Measurements from ENCODE around the gene MBNL2. TPM values are rescaled to one million over a fixed set of nuclear protein-coding genes. Genes with fewer than 3 reads are reported as not detected.

The MBNL2 gene
- total RNA-seq, 1 experiment from 2014 or later: 0.17 TPM

DNA sequence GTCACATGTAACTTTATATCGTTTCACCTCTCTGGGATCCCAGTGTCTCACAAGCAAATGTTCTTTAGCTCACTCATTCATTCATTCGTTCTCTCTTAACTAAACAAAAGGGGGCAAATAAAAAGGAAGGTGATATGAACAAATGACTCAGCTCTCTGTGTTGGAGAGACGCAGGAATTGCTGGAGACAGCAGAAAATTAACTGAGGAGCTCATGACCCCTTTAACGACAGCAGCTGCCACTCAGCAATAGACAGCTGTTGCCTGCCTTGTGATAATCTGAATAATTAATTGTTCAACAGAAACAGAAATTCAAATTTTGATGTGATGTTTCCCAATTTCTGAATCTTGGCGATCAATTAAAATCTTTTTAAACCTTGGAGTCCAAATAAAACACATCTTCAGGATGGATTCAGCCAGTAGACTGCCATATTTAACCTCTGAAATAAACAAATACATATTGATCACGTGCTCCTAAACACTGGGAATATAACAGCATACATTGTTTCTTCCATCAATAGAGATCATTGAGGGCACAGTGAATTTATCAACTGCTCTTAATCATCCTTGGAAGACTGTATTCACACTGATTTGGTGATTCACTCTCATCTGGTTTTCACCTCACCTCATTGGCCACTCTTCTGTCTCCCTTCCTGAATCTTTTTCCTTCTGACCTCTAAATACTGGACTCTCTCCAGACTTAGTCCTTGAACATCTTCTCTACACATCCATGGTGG is 63.3 kb downstream of the MBNL2 start:
- Histone ChIP-seq H3K23ac (ENCODE audit: insufficient read length, low read depth, low read length) (no peak overlapping the region), H3K56ac (ENCODE audit: insufficient read length, low read depth, low read length) (no peak overlapping the region), H3K79me1 (ENCODE audit: insufficient read depth, low read depth, low read length, poor library complexity, severe bottlenecking) (no peaks in the 10 kb centered on the region), H2BK15ac (ENCODE audit: low read depth, low read length) (no peak overlapping the region), H3K27me3 (ENCODE audit: insufficient read depth, low read length) (no peaks in the 10 kb centered on the region), H3K4ac (ENCODE audit: low read depth, low read length) (no peak overlapping the region), H2BK5ac (ENCODE audit: insufficient read length, low read length) (no peak overlapping the region), H2BK120ac (ENCODE audit: low read depth, low read length, poor library complexity, severe bottlenecking) (no peak overlapping the region), H4K91ac (ENCODE audit: insufficient read length, low read depth, low read length) (no peak overlapping the region), H4K8ac (replicated peaks; ENCODE audit: insufficient read length, low read depth, low read length) (no peak overlapping the region), H4K5ac (ENCODE audit: insufficient read length, low read depth, low read length) (no peak overlapping the region), H2AK5ac (ENCODE audit: insufficient read length, low read length) (no peak overlapping the region), H2BK12ac (ENCODE audit: insufficient read length, low read depth, low read length) (no peak overlapping the region), H3K23me2 (ENCODE audit: insufficient read length, low read depth, low read length, poor library complexity, severe bottlenecking) (no peaks in the 10 kb centered on the region), H3K9ac (ENCODE audit: extremely low read depth, insufficient read length, low read length) (no peak overlapping the region), H3K14ac (ENCODE audit: insufficient read depth, low read length) (no peak overlapping the region), H3K4me1 (ENCODE audit: insufficient read depth, low read length) (no peaks in the 10 kb centered on the region), H2BK20ac (ENCODE audit: low read depth, low read length, poor library complexity, severe bottlenecking) (no peak overlapping the region), H3K18ac (ENCODE audit: insufficient read length, low read depth, low read length) (no peak overlapping the region), H3T11ph (ENCODE audit: low read length) (no peak overlapping the region), H3K4me2 (ENCODE audit: insufficient read depth, insufficient read length, low read length) (no peak overlapping the region), H2AFZ (ENCODE audit: low read length) (no peak overlapping the region), H3K79me2 (ENCODE audit: insufficient read depth, low read length) (no peaks in the 10 kb centered on the region), H3K27ac (ENCODE audit: insufficient read length, low read depth, low read length) (no peak overlapping the region), H4K20me1 (ENCODE audit: control insufficient read depth, insufficient read depth, insufficient read length) (no peaks in the 10 kb centered on the region), H3K9me3 (ENCODE audit: control insufficient read depth, low read depth, low read length) (no peaks in the 10 kb centered on the region)
- H3K4me1 Mint-ChIP-seq: peaks cover 0 to 4% of the 10 kb centered on the region in 2 experiments; a peak in 1 of 4 replicates
- H3K36me3 Mint-ChIP-seq (ENCODE audit: insufficient read depth in 1 of 3, low read depth in 3 of 3): no peaks in the 10 kb centered on the region
- no CpG with 5 or more reads among the region's 6 CpGs for whole genome bisulfite sequencing (ENCODE audit: extremely low coverage, insufficient read length, low lambda C conversion rate)
- H3K4me3 Mint-ChIP-seq: no peak overlapping the region
- no peak for DNase-seq
- no peak overlapping the region for H3K27ac Mint-ChIP-seq
- peaks cover 10% of the 10 kb centered on the region; the same call in 1 of the 2 replicates for H3K27me3 Mint-ChIP-seq (ENCODE audit: low read depth)
- no peaks in the 10 kb centered on the region for H3K9me3 Mint-ChIP-seq
- TF ChIP-seq, protein P1, sequence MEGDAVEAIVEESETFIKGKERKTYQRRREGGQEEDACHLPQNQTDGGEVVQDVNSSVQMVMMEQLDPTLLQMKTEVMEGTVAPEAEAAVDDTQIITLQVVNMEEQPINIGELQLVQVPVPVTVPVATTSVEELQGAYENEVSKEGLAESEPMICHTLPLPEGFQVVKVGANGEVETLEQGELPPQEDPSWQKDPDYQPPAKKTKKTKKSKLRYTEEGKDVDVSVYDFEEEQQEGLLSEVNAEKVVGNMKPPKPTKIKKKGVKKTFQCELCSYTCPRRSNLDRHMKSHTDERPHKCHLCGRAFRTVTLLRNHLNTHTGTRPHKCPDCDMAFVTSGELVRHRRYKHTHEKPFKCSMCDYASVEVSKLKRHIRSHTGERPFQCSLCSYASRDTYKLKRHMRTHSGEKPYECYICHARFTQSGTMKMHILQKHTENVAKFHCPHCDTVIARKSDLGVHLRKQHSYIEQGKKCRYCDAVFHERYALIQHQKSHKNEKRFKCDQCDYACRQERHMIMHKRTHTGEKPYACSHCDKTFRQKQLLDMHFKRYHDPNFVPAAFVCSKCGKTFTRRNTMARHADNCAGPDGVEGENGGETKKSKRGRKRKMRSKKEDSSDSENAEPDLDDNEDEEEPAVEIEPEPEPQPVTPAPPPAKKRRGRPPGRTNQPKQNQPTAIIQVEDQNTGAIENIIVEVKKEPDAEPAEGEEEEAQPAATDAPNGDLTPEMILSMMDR (conservative IDR thresholded peaks at IDR 0.05): no peak

Data from H9 (cell line).